VCaP (cell line): ENCODE data around the gene PANX2.

ENCODE experiments used
- H3K27ac ChIP-seq: fragments of 450-650 bp; 2 replicates; pipeline ENCODE4 v1.5.1; 2017
- TF ChIP-seq, protein P1 (sequence below): fragments of 450-650 bp; conservative IDR thresholded peaks from 2 replicates; pipeline ENCODE4 v1.5.1; 2017; ENCODE audit warnings: mild to moderate bottlenecking, moderate library complexity

Gene PANX2

DNA sequence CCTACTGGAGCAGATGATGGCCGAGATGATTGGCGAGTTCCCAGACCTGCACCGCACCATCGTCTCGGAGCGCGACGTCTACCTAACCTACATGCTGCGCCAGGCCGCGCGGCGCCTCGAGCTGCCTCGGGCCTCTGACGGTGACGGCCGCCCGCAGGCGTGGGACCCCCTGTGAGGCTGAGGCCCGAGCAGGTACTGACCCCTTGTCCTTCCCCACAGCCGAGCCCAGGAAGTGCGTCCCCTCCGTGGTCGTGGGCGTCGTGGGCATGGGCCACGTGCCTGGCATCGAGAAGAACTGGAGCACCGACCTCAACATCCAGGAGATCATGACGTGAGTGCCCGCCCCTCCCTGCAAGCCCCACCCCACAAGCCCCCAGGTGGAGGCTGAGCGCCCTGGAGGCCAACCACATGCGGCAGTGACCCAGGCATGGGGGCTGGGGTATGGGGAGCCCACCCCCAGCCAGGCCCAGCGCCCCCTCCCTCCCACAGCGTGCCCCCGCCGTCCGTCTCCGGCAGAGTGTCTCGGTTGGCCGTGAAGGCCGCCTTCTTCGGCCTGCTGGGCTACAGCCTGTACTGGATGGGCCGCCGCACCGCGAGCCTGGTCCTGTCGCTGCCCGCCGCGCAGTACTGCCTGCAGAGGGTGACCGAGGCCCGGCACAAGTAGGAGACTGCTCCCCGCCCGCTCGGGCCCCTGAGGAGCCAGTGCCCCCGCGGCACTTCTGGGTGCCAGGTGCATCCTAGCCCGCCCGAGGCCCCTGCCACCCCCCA lies 27.5 kb downstream of the PANX2 start:
- TF ChIP-seq, protein P1, sequence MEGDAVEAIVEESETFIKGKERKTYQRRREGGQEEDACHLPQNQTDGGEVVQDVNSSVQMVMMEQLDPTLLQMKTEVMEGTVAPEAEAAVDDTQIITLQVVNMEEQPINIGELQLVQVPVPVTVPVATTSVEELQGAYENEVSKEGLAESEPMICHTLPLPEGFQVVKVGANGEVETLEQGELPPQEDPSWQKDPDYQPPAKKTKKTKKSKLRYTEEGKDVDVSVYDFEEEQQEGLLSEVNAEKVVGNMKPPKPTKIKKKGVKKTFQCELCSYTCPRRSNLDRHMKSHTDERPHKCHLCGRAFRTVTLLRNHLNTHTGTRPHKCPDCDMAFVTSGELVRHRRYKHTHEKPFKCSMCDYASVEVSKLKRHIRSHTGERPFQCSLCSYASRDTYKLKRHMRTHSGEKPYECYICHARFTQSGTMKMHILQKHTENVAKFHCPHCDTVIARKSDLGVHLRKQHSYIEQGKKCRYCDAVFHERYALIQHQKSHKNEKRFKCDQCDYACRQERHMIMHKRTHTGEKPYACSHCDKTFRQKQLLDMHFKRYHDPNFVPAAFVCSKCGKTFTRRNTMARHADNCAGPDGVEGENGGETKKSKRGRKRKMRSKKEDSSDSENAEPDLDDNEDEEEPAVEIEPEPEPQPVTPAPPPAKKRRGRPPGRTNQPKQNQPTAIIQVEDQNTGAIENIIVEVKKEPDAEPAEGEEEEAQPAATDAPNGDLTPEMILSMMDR = no peak
- no peak overlapping the region for H3K27ac ChIP-seq

DNA sequence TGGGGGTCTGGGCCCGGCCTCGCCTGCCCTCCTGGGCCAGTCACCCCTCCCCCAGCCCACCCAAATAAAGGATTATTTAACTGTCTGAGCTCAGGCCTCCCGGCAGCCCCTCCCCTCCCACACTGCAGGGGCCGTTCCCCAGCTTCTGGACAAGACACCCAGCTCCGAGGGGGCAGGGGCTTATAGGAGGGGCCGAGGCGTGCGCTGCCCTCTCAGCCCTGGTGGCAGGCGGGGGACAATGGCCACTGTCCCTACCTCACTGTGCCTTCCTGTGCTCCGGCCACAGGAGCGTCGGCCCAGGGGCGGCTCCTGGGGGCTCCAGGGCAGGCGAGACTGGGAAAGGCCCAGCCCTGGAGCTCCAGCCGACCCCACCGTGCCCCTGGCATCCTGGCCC lies 28.1 kb downstream of the PANX2 start:
- TF ChIP-seq, protein P1 = no peak
- no peak overlapping the region for H3K27ac ChIP-seq

DNA sequence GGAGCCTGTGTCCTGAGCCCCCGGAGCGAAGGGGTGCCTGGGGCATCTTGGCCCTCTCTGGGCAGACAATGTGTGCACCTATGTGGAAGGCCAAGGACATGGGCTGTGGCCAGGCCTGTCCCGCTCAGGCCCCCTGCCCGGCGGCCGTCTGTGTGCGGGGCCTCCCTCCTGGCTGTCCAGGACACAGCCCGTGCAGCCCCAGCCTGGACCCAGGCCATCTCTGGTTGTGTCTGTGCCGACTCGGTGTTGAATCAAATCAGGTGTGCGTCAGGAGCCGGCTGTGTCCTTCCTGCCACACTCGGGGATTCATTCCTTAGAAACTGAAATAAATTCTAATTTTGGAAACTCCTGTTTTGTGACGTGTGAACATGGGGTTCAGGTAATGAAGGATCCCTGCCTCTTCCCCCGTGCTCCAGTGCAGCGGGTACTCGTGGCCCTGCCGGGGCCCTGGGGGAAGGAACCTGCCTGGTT lies 28.8 kb downstream of the PANX2 start:
- TF ChIP-seq, protein P1 = no peak
- H3K27ac ChIP-seq = no peak overlapping the region

DNA sequence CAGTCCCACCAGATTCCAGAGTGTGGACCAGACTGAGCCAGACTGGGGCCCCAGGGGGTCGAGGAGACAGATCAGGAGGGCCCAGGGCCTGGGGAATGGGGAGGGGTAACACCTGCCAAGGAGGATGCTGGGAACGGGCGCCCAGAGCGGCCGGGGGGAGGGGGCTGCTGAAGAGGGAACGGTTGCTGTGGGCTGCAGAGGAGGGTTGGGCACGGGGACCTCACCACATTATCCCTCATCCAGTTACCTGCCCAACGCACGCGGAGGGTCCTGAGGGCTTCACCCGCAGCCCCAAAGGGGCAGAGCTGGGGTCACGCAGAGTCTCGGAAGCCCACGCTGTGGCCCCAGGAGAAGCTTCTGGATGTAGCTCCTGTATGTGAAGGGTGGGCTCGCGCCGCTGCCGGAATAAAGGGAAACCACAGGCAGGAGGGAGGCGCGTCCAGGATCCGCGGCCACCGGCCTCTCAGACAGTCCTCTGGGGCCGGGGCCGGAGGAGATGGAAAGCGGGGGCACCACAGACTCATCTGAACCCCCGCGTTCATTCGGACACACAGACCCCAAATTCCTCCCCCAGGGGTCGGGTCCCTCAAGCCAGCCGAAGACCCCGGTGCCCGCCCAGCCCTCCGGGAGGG lies 29.4 kb downstream of the PANX2 start:
- H3K27ac ChIP-seq = peak overlapping the region; percentile 80; the same call in 1 of the 2 replicates
- TF ChIP-seq, protein P1 = no peak

- TF ChIP-seq, protein P1 = no peak
- peak within 1 kb of the TSS; percentile 80 for H3K27ac ChIP-seq
These were observed 30.1 kb downstream of the PANX2 start, which contains the start of gene SELENOO for GRCh38 chr22:50200461-50201190. Gene SELENOO (plus strand): TSS chr22:50201011. CDS start chr22:50201037, 26 bp downstream.

DNA sequence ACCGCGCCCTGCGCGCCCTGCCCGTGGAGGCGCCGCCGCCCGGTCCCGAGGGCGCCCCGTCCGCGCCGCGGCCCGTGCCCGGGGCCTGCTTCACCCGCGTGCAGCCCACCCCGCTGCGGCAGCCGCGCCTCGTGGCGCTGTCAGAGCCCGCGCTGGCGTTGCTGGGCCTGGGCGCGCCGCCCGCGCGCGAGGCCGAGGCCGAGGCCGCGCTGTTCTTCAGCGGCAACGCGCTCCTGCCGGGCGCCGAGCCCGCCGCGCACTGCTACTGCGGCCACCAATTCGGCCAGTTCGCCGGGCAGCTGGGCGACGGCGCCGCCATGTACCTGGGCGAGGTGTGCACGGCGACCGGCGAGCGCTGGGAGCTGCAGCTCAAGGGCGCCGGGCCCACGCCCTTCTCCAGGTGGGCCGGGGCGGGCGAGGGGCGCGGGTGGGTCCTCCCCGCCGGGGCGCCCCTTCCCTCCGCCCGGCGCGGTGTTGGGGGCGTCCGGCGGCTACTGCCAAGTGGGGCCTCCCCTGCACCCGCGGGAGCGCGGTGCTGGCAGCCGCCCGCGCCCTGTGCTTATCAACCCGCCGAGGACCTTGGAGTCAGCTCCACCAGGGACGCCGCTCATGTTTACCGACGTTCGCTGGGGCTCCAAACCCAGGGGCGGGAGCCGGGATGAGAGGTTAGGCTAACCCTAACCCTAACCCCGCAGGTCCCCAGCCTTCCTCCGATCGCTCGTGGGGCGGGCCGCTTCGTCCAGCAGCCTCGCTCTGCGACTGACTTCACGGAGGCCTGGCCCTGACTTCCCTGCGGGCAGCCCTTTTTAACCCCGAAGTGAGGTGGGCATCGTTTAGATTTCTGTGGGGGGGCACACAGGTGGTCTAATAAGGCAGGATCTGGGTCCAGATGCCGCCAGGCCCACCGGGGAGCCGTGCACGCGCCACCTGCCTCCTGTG lies 30.9 kb downstream of the PANX2 start:
- H3K27ac ChIP-seq = peak overlapping the region; percentile 80
- TF ChIP-seq, protein P1 = no peak
